AG20443 (cell line): ENCODE data around the gene ADGRG6.

Source experiments
- DNase-seq: peaks from one replicate; pipeline ENCODE4 v3.0.0; 2012; ENCODE audit warnings: low spot score, mixed read lengths

Gene ADGRG6

GRCh38 chr6:142291512-142291911 lies 10.3 kb upstream of the ADGRG6 start:
- DNase-seq, result no peak

- DNase-seq, result no peak
Observed at GRCh38 chr6:142292166-142292924, 9.5 kb upstream of the ADGRG6 start.

GRCh38 chr6:142293121-142293520 lies 8.7 kb upstream of the ADGRG6 start:
- no peak for DNase-seq

DNA sequence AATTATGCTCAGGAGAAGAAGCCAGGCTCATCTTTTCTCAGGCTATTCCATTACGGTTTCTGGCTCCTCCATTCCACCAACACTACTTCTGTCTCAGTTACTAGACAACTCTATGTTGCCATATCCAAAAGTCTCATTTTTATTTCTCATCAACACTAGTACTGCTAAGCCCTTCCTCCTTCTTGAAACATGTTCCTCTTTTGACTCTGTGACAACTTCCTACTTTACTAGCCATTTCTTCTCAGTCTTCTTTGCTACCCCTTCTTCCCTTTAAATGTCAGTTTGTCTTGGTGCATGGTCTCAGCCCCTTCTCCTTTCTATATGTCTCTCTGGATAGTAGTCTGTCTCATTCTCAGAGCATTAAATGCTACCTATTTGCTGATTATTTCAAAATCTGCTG lies 7.1 kb upstream of the ADGRG6 start:
- no peak for DNase-seq

GRCh38 chr6:142296975-142297604 lies 4.7 kb upstream of the ADGRG6 start:
- DNase-seq, result no peak

GRCh38 chr6:142297605-142297995 lies 4.2 kb upstream of the ADGRG6 start:
- DNase-seq, result no peak

GRCh38 chr6:142297996-142298753 lies 3.6 kb upstream of the ADGRG6 start:
- peak; percentile 48 for DNase-seq

- DNase-seq, result no peak
Observed at GRCh38 chr6:142300302-142300701, 1.5 kb upstream of the ADGRG6 start.

- DNase-seq, result peak; percentile 38
Observed at GRCh38 chr6:142300758-142301650, 803 bp upstream of the ADGRG6 start.

DNA sequence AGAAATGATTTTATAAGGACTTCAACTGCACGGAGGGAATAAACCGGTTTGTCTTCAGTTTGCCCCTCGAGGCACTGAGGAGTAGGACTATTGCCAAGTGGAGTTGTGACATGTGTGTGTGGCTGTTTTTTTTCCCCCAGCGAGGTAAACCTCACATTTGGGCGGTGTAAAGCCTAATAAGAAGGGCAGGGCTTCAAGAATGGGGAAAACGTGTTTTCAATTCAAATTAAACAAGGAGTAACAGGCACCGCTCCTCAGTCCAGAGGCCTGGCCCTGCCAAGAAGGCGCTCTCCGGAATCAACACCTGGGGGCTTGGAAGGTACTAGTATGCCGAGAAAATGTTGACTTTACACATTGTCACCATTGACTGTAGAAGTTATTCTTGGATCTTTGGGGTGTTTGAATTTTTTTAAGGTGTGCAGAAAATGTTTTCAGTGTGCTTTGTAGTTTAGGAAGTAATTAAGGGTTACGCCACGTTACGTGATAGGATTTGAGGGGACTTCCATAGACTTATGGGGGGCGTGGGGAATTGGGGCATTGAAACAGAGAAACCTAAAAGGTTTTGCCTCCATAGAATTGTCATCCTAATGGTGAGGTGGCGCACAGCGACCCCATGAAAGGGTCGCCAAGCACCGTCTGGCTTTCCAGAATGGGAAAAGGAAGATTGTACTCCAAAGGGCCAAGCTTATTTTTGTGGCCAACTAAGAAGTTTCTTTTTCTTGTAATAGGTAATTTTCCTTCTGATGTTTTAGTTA lies 791 bp downstream of the ADGRG6 start:
- no peak for DNase-seq

DNA sequence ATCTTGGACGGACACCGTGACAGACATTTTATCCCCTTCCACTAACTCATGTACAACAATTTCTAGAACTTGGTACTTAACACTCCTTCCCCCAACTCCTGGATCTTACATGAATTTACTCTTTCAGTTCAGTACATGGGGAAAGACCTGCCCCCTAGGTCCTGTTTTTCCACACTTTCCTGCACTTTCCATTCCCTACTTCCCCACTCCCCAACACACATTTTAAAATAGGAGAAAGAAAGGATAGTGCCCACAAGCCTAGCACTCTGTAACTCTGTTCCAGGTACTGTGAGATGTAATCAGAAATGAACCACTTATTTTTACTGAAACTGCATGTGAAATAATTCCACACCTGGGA lies 1.3 kb downstream of the ADGRG6 start:
- DNase-seq, result no peak

- DNase-seq, result no peak
Observed at GRCh38 chr6:142304241-142304640, 2.4 kb downstream of the ADGRG6 start.

- DNase-seq, result no peak
Observed at GRCh38 chr6:142306736-142307135, 4.9 kb downstream of the ADGRG6 start.

GRCh38 chr6:142307963-142308748 lies 6.3 kb downstream of the ADGRG6 start:
- no peak for DNase-seq

- no peak for DNase-seq
Observed at GRCh38 chr6:142309426-142309825, 7.6 kb downstream of the ADGRG6 start.

DNA sequence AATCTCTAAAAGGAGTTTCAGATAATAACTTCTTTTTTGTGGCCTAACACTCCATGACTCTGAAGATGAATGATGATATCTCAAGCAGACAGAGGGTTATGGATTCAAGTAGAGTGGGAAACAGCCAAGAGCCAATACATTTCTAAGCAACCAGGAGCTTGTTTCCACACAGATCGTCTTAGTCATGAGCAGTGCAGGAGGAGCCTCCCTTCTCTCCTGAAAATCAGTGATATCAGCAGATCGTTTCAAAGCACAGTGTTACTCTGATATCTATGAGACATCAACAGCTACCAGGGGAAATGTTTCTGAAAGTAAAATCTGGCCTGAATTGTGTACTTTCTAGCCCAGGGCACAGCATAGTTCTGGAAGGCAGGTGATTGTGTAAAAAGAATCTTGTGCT lies 11.5 kb downstream of the ADGRG6 start:
- DNase-seq, result peak; percentile 17

DNA sequence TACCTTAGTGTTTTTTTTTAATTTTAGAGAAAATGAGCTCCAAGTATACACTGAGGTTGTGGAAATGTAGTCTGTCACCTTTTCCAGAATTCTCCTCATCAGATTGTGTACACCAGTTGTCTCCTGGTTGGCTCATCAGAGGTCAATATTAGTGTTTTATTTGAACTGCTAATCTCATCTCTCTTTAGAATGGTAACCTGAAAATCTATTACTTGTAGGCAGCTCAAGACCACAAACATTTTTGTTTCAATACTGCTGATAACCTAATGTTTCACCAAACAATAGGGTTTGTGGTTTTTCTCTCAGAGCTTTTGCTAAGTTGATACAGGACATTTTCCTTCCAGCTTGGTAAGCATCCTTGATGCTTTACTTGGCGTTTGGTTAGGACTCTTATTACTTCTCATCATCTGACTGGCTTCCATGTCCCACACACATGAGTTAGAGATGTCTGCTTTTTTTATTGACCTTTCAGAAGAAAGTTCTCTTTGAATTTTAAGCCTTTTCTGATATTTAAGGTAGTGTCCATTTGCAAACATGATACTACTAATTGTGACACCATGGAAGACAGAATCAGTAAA lies 15.1 kb downstream of the ADGRG6 start:
- no peak for DNase-seq

- DNase-seq, result no peak
Observed at GRCh38 chr6:142318714-142319113, 16.9 kb downstream of the ADGRG6 start.

GRCh38 chr6:142320366-142320765 lies 18.6 kb downstream of the ADGRG6 start:
- no peak for DNase-seq

- no peak for DNase-seq
Observed at GRCh38 chr6:142321451-142321850, 19.6 kb downstream of the ADGRG6 start.
